ENCODE data around the gene ZNF878.

DNA sequence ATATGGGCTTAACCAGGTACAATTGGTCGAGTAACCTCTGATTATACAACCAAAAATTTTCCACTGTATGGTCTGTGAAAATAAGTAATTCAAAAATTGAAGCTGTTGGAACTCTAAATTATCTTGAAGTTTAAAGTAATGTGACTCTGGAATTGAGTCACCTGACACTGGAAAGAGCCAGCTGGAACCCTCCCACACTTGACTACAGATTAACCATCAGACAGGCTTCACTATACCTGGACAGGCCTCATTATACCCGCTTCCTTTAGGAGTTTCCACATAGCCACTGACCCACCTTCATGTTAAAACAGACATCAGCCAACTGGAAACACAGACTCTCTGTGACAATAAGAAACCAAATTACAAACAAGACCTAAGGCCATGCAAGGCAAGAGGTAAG is 18.6 kb downstream of the ZNF878 start:
- TF ChIP-seq, protein P1, sequence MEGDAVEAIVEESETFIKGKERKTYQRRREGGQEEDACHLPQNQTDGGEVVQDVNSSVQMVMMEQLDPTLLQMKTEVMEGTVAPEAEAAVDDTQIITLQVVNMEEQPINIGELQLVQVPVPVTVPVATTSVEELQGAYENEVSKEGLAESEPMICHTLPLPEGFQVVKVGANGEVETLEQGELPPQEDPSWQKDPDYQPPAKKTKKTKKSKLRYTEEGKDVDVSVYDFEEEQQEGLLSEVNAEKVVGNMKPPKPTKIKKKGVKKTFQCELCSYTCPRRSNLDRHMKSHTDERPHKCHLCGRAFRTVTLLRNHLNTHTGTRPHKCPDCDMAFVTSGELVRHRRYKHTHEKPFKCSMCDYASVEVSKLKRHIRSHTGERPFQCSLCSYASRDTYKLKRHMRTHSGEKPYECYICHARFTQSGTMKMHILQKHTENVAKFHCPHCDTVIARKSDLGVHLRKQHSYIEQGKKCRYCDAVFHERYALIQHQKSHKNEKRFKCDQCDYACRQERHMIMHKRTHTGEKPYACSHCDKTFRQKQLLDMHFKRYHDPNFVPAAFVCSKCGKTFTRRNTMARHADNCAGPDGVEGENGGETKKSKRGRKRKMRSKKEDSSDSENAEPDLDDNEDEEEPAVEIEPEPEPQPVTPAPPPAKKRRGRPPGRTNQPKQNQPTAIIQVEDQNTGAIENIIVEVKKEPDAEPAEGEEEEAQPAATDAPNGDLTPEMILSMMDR (conservative IDR thresholded peaks at IDR 0.05 in 1 of 2, IDR thresholded peaks at IDR 0.05 in 1 of 2; ENCODE audit: extremely low read depth in 1 of 2, insufficient read depth in 1 of 2, low read depth in 1 of 2, low read length in 2 of 2): no peak
- no peak for TF ChIP-seq EZH2 (IDR thresholded peaks at IDR 0.05; ENCODE audit: borderline replicate concordance, low read length)

Measured in mammary epithelial cell (primary cell).